ENCODE data around the gene GSTA5. TPM values are rescaled to one million over a fixed set of nuclear protein-coding genes. Genes with fewer than 3 reads are reported as not detected.
"Not testable (repeated sequence)": the region's sequence is repeated elsewhere in the genome, so short reads cannot be mapped to it uniquely, and the experiment has no call there.

Gene GSTA5
- total RNA-seq, 1 donor from 2014 or later = not detected

DNA sequence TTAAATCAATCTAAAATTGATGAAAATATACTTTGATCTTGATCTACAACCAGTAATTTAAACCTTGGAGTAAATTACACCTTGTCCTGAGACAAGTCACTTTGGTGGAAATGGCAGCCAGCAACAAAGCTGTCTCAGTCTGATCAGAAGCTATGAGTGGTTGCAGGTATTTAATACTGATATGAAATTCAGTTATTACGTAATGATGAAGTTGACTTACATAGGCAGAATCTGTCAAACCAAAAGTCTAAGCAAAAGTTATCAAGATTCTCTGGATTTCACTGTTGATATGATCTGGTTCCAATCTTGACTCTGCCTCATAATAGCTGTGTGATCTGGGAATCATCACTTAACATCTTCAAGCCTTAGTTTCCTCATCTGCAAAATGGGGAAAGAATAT is 27.6 kb upstream of the GSTA5 start:
- H3K36me3 Mint-ChIP-seq (ENCODE audit: low read depth) = peaks cover 2% of the 10 kb centered on the region
- H3K27ac Mint-ChIP-seq (ENCODE audit: unreplicated experiment) = no peak overlapping the region
- TF ChIP-seq, protein P1, sequence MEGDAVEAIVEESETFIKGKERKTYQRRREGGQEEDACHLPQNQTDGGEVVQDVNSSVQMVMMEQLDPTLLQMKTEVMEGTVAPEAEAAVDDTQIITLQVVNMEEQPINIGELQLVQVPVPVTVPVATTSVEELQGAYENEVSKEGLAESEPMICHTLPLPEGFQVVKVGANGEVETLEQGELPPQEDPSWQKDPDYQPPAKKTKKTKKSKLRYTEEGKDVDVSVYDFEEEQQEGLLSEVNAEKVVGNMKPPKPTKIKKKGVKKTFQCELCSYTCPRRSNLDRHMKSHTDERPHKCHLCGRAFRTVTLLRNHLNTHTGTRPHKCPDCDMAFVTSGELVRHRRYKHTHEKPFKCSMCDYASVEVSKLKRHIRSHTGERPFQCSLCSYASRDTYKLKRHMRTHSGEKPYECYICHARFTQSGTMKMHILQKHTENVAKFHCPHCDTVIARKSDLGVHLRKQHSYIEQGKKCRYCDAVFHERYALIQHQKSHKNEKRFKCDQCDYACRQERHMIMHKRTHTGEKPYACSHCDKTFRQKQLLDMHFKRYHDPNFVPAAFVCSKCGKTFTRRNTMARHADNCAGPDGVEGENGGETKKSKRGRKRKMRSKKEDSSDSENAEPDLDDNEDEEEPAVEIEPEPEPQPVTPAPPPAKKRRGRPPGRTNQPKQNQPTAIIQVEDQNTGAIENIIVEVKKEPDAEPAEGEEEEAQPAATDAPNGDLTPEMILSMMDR (IDR thresholded peaks at IDR 0.05) = no peak
- DNase-seq (ENCODE audit: low spot score) = no peak
- H3K27me3 Mint-ChIP-seq (ENCODE audit: low read depth) = peaks cover 14% of the 10 kb centered on the region
- H3K4me1 Mint-ChIP-seq (ENCODE audit: low read depth) = peaks cover 25% of the 10 kb centered on the region
- H3K4me3 Mint-ChIP-seq (ENCODE audit: unreplicated experiment) = no peak overlapping the region
- peaks cover 8% of the 10 kb centered on the region for H3K9me3 Mint-ChIP-seq (ENCODE audit: low read depth)

DNA sequence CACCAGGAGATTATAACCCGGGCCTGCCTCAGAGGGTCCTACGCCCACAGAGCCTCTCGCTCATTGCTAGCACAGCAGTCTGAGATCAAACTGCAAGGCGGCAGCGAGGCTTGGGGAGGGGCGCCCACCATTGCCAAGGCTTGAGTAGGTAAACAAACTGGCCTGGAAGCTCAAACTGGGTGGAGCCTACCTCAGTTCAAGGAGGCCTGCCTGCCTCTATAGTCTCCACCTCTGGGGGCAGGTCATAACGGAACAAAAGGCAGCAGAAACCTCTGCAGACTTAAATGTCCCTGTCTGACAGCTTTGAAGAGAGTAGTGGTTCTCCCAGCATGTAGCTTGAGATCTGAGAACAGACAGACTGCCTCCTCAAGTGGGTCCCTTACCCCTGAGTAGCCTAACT is 20.5 kb upstream of the GSTA5 start:
- not testable (repeated sequence) for H3K27ac Mint-ChIP-seq (ENCODE audit: unreplicated experiment); H3K4me3 Mint-ChIP-seq (ENCODE audit: unreplicated experiment); DNase-seq (ENCODE audit: low spot score); H3K4me1 Mint-ChIP-seq (ENCODE audit: low read depth); H3K36me3 Mint-ChIP-seq (ENCODE audit: low read depth); H3K9me3 Mint-ChIP-seq (ENCODE audit: low read depth)
- H3K27me3 Mint-ChIP-seq (ENCODE audit: low read depth) = peaks cover 29% of the 10 kb centered on the region

DNA sequence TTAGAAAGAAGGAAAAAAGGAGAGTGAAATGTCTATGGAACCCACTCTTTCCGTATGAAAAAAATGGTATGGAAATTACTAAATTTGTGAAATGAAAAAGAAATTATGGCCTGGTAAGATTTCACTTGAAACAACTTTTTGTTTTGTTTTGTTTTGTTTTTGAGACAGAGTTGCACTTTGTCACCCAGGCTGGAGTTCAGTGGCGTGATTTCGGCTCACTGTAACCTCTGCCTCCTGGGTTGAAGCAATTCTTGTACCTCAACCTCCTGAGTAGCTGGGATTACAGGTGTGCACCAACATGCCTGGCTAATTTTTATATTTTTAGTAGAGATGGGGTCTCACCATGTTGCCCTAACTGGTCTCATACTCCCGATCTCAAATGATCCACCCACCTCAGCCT is 17.8 kb upstream of the GSTA5 start:
- peaks cover 7% of the 10 kb centered on the region for H3K4me1 Mint-ChIP-seq (ENCODE audit: low read depth)
- H3K27ac Mint-ChIP-seq (ENCODE audit: unreplicated experiment) = no peak overlapping the region
- peaks cover 4% of the 10 kb centered on the region for H3K36me3 Mint-ChIP-seq (ENCODE audit: low read depth)
- no peak overlapping the region for H3K4me3 Mint-ChIP-seq (ENCODE audit: unreplicated experiment)
- H3K9me3 Mint-ChIP-seq (ENCODE audit: low read depth) = peaks cover 8% of the 10 kb centered on the region
- peaks cover 29% of the 10 kb centered on the region for H3K27me3 Mint-ChIP-seq (ENCODE audit: low read depth)
- DNase-seq (ENCODE audit: low spot score) = no peak
- TF ChIP-seq, protein P1 (IDR thresholded peaks at IDR 0.05) = no peak

DNA sequence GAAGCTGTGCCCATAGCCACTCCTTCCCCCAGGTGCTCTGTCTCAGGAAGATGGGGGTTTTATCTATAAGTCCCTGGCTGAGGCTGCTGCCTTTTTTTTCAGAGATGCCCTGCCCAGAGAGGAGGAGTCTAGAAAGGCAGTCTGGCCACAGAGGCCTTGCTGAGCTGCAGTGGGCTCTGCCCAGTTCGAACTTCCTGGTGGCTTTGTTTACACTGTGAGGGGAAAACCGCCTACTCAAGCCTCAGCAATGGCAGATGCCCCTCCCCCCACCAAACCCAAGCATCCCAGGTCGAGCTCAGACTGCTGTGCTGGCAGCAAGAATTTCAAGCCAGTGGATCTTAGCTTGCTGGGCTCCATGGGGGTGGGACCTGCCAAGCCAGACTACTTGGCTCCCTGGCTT is 15.5 kb upstream of the GSTA5 start:
- not testable (repeated sequence) for H3K9me3 Mint-ChIP-seq (ENCODE audit: low read depth); H3K4me1 Mint-ChIP-seq (ENCODE audit: low read depth); H3K36me3 Mint-ChIP-seq (ENCODE audit: low read depth); H3K27ac Mint-ChIP-seq (ENCODE audit: unreplicated experiment); DNase-seq (ENCODE audit: low spot score); H3K4me3 Mint-ChIP-seq (ENCODE audit: unreplicated experiment)
- peaks cover 40% of the 10 kb centered on the region for H3K27me3 Mint-ChIP-seq (ENCODE audit: low read depth)

DNA sequence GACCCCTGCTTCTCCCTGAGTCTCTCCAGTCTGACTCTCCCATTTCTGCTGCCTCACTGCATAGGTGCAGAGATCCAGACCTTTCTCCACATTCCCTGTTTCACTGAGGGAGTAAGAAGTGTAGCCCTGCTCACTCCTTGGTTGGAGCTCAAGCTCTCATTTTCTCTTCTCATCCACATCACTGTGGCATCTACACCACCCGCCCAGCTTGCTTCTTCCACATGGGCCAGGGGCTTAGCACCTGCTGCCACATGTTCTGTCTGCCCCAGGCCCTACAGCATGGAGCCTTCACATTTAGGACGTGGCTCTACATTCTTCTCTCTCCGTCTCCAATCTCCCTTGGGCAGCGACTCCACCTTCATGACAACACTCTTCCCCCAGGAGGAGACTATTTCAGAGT is 8.5 kb upstream of the GSTA5 start:
- TF ChIP-seq, protein P1 (IDR thresholded peaks at IDR 0.05) = no peak
- H3K9me3 Mint-ChIP-seq (ENCODE audit: low read depth) = peaks cover 20% of the 10 kb centered on the region
- no peak overlapping the region for H3K27ac Mint-ChIP-seq (ENCODE audit: unreplicated experiment)
- no peaks in the 10 kb centered on the region for H3K4me1 Mint-ChIP-seq (ENCODE audit: low read depth)
- H3K27me3 Mint-ChIP-seq (ENCODE audit: low read depth) = peaks cover 49% of the 10 kb centered on the region
- H3K4me3 Mint-ChIP-seq (ENCODE audit: unreplicated experiment) = no peak overlapping the region
- DNase-seq (ENCODE audit: low spot score) = no peak
- H3K36me3 Mint-ChIP-seq (ENCODE audit: low read depth) = peaks cover 10% of the 10 kb centered on the region

DNA sequence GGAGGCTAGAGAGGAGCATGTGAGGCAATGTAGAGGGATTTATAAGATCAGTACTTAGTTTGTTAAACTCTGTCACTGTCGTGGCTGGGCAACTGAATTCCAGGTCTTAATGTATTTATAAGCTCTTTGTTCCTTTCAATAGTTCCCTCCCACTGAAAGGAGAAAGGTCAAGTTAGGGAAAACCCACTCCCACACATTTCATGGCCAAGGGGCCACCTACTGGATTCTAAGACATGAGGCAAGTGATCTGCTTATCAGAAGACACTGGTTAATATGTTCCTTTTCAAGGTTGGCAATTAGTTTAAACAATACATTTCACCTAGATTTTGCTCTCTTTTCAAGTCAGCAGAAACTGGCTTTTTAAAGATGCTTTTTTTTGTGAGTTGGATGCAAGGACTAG is 5.4 kb upstream of the GSTA5 start:
- TF ChIP-seq, protein P1 (IDR thresholded peaks at IDR 0.05) = no peak
- H3K36me3 Mint-ChIP-seq (ENCODE audit: low read depth) = peaks cover 8% of the 10 kb centered on the region
- peaks cover 13% of the 10 kb centered on the region for H3K9me3 Mint-ChIP-seq (ENCODE audit: low read depth)
- H3K27me3 Mint-ChIP-seq (ENCODE audit: low read depth) = peaks cover 27% of the 10 kb centered on the region
- DNase-seq (ENCODE audit: low spot score) = no peak
- no peaks in the 10 kb centered on the region for H3K4me1 Mint-ChIP-seq (ENCODE audit: low read depth)
- no peak overlapping the region for H3K27ac Mint-ChIP-seq (ENCODE audit: unreplicated experiment)
- H3K4me3 Mint-ChIP-seq (ENCODE audit: unreplicated experiment) = no peak overlapping the region

Data from chondrocyte (in vitro differentiated cells).